ENCODE results near the gene MAB21L1.

Gene MAB21L1

GRCh38 chr13:35475960-35476943 lies at the start of gene MAB21L1:
Gene MAB21L1, minus strand, starts transcription at chr13:35476689. Its CDS starts 551 bp downstream, at chr13:35476138.
- DNase-seq = peak; percentile 35

GRCh38 chr13:35524171-35524570 lies 47.7 kb upstream of the MAB21L1 start:
- DNase-seq = no peak

GRCh38 chr13:35518337-35518946 lies 42.0 kb upstream of the MAB21L1 start:
- DNase-seq = no peak

GRCh38 chr13:35514801-35515502 lies 38.5 kb upstream of the MAB21L1 start:
- DNase-seq = peak; percentile 26

GRCh38 chr13:35514061-35514477 lies 37.6 kb upstream of the MAB21L1 start:
- DNase-seq = no peak

DNA sequence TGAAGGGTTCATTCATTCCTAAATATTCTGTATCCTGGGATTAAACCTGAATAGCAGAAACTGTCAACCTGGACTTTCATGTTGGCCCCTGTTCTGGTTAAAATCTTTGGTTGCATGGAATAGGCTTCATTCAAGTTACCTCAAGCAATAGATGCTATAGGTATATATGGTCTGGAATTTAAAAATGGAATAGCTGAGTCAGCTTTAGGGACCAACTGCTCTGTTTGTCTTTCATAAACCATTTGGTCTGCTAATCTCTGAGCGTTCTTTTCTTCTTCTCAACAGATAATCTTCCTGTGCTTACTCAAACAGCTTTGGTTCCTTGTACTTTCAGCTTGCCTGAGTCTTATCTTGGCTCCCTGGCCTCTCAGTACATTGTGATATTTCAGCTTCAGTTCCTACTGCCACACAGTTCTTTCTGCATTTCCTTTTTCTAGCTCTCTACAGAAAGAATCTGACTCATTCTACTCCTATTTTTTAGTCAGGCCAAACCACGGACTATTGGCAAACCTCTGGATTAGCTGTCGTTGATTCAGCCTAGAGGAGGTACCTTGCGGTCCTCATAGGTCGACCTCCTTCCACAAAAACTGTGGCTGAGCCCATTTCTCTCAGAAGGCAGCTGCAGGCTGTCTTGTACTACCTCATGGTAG lies 35.9 kb upstream of the MAB21L1 start:
- no peak for DNase-seq

DNA sequence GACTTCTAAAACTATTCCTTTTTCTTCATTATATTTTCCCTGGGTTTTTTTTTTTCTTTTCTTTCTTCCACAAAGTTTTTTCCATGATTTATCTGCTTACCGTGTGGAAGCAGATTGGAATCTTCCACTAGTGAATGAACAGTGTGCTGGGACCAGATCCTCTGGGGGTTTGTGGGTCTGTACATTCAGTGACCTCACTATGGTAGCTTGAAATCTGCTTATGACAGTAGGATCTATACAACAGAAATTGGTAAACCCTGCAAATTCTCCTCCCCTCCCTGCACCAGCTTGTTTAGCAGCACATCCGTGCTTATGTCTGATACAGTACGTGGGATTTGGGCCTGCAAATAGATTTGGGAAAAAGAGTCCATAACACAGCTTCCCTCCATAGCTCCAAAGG lies 26.0 kb upstream of the MAB21L1 start:
- no peak for DNase-seq

DNA sequence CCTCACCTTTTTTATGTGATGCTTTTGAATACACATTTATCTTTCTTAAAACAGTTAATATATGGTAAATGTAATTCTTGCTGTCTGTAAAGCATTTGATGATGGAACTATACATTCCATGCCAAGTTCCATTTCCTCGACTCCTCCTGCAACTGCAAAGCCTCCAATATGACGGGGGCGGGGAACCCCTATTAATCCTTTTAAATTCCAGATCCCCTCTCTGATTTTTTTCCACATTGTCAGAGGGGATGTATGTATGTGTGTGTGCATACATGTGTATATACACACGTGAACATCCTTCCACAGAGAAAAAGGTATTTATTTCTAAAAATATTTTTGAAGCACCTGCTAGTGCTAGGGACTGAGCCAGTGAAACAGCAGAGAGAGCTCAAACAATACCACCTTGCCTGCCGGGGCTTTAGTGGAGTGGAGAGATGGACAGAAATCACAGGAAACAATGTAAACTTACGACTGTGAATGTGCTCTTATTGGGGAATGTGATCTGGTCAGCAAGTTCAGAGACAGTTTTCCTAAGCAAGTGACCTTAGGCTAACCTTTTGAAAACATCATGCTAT lies 25.3 kb upstream of the MAB21L1 start:
- DNase-seq = no peak

GRCh38 chr13:35500144-35500543 lies 23.7 kb upstream of the MAB21L1 start:
- DNase-seq = no peak

DNA sequence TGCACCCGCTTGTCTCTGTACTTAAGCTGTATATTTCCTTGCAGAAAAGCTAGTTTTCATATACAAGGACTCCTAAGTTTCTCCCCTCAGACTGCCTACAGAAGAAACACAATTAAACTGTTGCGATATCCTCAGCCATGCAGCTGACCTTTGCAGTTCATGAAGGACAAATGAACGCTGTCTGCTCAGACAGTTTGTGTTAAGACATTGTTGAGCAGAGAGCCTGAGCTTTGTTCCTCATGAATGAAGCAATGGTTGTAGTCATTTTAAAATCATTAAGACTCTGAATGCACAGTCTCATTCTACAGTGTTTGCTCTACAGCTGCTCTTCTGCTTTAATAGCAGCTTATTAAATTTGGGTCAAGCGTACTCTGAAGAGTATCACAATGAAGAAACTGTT lies 23.2 kb upstream of the MAB21L1 start:
- no peak for DNase-seq

- DNase-seq = peak; percentile 71
Observed at GRCh38 chr13:35499196-35499662, 22.7 kb upstream of the MAB21L1 start.

GRCh38 chr13:35498231-35498630 lies 21.7 kb upstream of the MAB21L1 start:
- no peak for DNase-seq

DNA sequence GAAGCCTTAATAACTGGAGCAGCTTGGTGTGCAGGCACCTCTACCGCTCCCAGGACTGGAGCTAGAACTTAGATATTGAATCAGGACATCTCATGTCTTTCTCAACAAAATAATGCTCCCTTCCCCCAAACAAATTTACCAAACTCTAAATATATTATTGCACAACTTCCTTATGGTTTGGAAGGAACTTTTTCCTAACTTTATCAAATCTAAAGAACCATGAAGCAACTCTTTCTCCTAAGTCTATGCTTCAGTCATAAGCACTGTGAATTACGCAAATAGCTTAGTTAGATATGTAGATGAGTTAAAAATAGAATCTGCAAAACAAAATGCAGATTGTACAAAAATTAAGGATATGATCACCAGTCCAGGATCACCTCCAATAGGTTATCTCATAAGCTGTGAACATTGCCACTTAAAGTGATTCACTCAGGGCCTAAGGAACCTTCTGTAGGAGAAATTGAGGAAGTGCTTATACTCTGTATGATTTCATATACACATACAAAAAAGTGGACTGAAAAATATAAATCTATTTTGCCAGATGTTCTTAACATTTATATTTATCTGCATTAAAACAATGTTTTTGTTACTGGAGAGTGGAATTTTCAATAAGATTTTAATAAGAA lies 20.4 kb upstream of the MAB21L1 start:
- no peak for DNase-seq

DNA sequence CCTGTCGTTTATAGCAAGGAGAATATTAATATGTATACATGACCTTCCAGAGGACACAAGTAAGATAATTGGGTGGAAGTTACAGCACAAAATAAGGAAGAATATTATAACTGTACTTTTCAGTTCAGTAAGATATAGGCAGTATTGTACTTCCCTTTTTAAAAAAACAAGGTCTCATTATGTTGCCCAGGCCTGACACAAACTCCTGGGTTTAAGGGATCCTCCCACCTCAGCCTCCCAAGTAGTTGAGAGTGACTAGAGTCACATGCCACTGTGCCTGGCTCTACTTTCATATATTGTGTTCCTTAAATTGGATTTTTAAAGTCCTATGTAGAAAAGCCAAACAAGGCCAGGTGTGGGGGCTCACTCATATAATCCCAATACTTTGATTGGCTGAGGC lies 19.5 kb upstream of the MAB21L1 start:
- no peak for DNase-seq

- DNase-seq = no peak
Observed at GRCh38 chr13:35489050-35489449, 12.6 kb upstream of the MAB21L1 start.

DNA sequence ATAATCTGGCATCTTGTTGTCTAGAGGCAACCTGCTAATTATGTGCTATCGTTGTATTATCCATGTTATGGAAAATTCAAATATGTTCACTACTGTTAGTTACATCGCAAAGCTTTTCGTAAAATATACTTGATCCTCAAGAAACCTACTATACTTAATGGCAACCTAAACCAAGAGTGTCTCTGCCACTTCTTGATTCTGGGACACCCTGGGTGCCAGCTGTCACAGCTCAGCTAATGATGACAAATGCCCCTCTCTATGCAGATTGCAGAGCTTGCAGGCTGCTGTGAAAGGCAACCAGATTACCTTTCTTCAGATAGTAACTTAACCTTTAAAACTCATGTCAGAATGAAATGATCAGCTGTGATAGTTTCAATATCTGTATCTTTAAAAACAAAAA lies 8.9 kb upstream of the MAB21L1 start:
- DNase-seq = peak; percentile 31

GRCh38 chr13:35484384-35484783 lies 7.9 kb upstream of the MAB21L1 start:
- DNase-seq = no peak

- DNase-seq = no peak
Observed at GRCh38 chr13:35483761-35484160, 7.3 kb upstream of the MAB21L1 start.

DNA sequence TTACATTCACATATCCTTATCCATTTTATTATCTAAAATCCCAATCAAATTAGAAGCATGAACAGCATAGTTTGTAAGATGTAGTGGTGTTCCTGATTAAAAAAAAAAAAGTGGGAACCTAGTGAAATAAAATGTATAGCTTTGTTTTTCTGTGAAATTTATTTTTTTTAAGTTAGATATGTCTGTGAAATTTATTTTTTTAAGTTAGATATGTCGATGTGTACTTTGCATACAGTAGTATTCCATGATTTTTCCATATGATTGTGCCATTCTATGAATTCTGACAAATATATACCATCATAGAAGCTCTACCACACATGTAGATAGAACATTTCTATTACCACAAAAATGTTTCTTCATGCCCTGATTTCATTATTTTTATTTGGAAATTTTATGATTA lies 6.0 kb upstream of the MAB21L1 start:
- no peak for DNase-seq

GRCh38 chr13:35481777-35482176 lies 5.3 kb upstream of the MAB21L1 start:
- DNase-seq = no peak

DNA sequence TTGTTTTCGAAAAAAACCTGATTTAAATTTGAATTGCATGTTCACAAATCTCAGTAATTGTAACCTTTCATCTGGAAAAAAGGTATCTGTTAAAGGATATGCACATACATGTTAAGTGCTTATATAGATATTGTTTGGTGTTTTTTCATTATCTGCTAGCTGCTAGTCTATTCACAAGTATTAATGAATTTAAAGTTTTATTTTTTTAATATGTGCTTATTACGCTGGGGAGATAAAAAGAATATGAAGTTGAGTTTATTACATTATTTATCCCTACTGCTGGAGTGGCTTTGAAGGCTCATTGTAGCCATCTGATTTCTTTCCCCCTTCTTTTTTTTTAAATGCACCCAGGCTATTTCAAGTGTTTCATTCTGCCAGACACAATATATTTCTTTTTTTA lies 3.9 kb upstream of the MAB21L1 start:
- no peak for DNase-seq

DNA sequence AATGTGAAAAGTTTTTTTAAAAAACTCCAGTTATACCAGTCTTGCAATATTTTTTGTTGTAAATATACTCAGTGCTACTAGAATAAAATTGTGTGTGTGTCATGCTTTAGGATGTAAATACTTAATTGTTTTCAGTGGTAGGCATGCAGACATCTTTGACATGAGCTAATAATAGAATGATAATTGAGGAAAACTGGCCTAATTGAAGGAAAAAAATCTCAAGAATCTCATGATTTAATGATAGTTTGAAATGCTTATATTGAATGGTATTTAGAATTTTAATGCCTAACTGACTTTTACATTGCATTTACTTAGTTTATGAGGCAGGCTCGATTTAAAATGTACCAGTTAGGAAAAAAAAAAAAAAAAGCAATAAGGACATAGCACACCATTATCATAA lies 3.2 kb upstream of the MAB21L1 start:
- DNase-seq = no peak
